CD14-positive monocyte (primary cell): ENCODE measurements around the gene BCCIP. TPM values are rescaled to one million over a fixed set of nuclear protein-coding genes. Genes with fewer than 3 reads are reported as not detected.

Source experiments
- DNase-seq, 3 donors: peaks; one replicate each; pipeline ENCODE4 v3.0.0-alpha.2; 2011 to 2022
- H2AFZ ChIP-seq: 2 replicates; pipeline ENCODE4 v1.6.0; 2012; ENCODE audit warnings: mild to moderate bottlenecking, low read depth, low read length, inconsistent platforms; ENCODE audit not compliant: insufficient read depth, poor library complexity, severe bottlenecking
- H3K27ac ChIP-seq, 2 donors: 1 replicate in 1 of 2; 2 replicates in 1 of 2; pipeline ENCODE4 v1.5.1; 2012 to 2013; ENCODE audit warnings: low read length in 2 of 2, control low read depth in 1 of 2, inconsistent platforms in 1 of 2, low read depth in 1 of 2, mild to moderate bottlenecking in 1 of 2
- H3K27me3 ChIP-seq, 2 donors: one replicate each; pipeline versions ENCODE4 v1.6.0 to v1.6.1; 2011 to 2013; ENCODE audit warnings: low read length in 2 of 2; ENCODE audit not compliant: control insufficient read depth in 2 of 2, insufficient read depth in 2 of 2
- H3K36me3 ChIP-seq, 2 donors: replicated peaks in 1 of 2; 1 replicate in 1 of 2; 2 replicates in 1 of 2; pipeline versions ENCODE4 v1.5.1 to v1.6.1; 2012 to 2013; ENCODE audit warnings: low read length in 2 of 2, control low read depth in 1 of 2, inconsistent platforms in 1 of 2, mild to moderate bottlenecking in 1 of 2; ENCODE audit not compliant: insufficient read depth in 2 of 2, control insufficient read depth in 1 of 2
- H3K4me1 ChIP-seq, 2 donors: 1 replicate in 1 of 2; 2 replicates in 1 of 2; pipeline versions ENCODE4 v1.5.1 to v1.6.1; 2012 to 2013; ENCODE audit warnings: low read length in 2 of 2, control low read depth in 1 of 2, inconsistent platforms in 1 of 2, mild to moderate bottlenecking in 1 of 2, moderate library complexity in 1 of 2; ENCODE audit not compliant: insufficient read depth in 2 of 2, control insufficient read depth in 1 of 2
- H3K4me2 ChIP-seq: replicated peaks from 2 replicates; pipeline ENCODE3; 2012; ENCODE audit warnings: low read length, moderate library complexity, mild to moderate bottlenecking; ENCODE audit not compliant: poor library complexity, severe bottlenecking; ENCODE audit errors: extremely low read depth
- H3K4me3 ChIP-seq, 3 experiments: fragments of 200-600 bp in 1 of 3; sonication (generic) in 1 of 3; replicated peaks in 1 of 3; 1 replicate in 2 of 3; 2 replicates in 1 of 3; pipeline ENCODE4 v1.5.1; 2011 to 2013; ENCODE audit warnings: low read length in 3 of 3, mild to moderate bottlenecking in 3 of 3, control low read depth in 2 of 3, low read depth in 2 of 3, inconsistent platforms in 1 of 3, moderate library complexity in 1 of 3
- H3K79me2 ChIP-seq: 2 replicates; pipeline ENCODE4 v1.6.0; 2012; ENCODE audit warnings: mild to moderate bottlenecking, control low read depth, inconsistent platforms, low read length, moderate library complexity; ENCODE audit not compliant: insufficient read depth
- H3K9ac ChIP-seq: 2 replicates; pipeline ENCODE4 v1.6.0; 2017; ENCODE audit warnings: low read length, mild to moderate bottlenecking; ENCODE audit not compliant: insufficient read depth, poor library complexity, severe bottlenecking
- H3K9me3 ChIP-seq, 2 donors: replicated peaks in 1 of 2; 1 replicate in 1 of 2; 2 replicates in 1 of 2; pipeline versions ENCODE4 v1.5.1 to v1.6.1; 2012 to 2013; ENCODE audit warnings: low read length in 2 of 2, control low read depth in 1 of 2; ENCODE audit not compliant: control insufficient read depth in 1 of 2, insufficient read depth in 1 of 2
- H4K20me1 ChIP-seq: 2 replicates; pipeline ENCODE4 v1.6.0; 2012; ENCODE audit warnings: mild to moderate bottlenecking, low read length, control low read depth, moderate library complexity; ENCODE audit not compliant: insufficient read depth
- H3K27ac Mint-ChIP-seq, 7 donors: one replicate each; pipeline ENCODE4 v1.8.0; 2020; ENCODE audit warnings: mild to moderate bottlenecking in 7 of 7, mixed read lengths in 7 of 7, moderate library complexity in 6 of 7, inconsistent platforms in 2 of 7
- H3K27me3 Mint-ChIP-seq, 3 donors: one replicate each; pipeline ENCODE4 v1.8.0; 2021 to 2022; ENCODE audit warnings: low read depth in 3 of 3, mild to moderate bottlenecking in 3 of 3, mixed read lengths in 3 of 3, moderate library complexity in 3 of 3, inconsistent platforms in 1 of 3
- H3K36me3 Mint-ChIP-seq, 2 donors: one replicate each; pipeline ENCODE4 v1.8.0; 2020; ENCODE audit warnings: mixed read lengths in 2 of 2, inconsistent platforms in 1 of 2, mild to moderate bottlenecking in 1 of 2
- H3K4me1 Mint-ChIP-seq: one replicate; pipeline ENCODE4 v1.8.0; 2020; ENCODE audit warnings: mild to moderate bottlenecking, mixed read lengths
- H3K4me3 Mint-ChIP-seq, 2 donors: one replicate each; pipeline ENCODE4 v1.8.0; 2020; ENCODE audit warnings: mild to moderate bottlenecking in 2 of 2, mixed read lengths in 2 of 2, moderate library complexity in 1 of 2
- H3K9me3 Mint-ChIP-seq, 7 donors: one replicate each; pipeline ENCODE4 v1.8.0; 2020 to 2022; ENCODE audit warnings: mixed read lengths in 7 of 7, mild to moderate bottlenecking in 6 of 7, moderate library complexity in 6 of 7, inconsistent platforms in 2 of 7
- WGBS: methylation state at CpG from one replicate; pipeline ENCODE4 v1.1.5; 2013; ENCODE audit warnings: missing lambda C conversion rate; ENCODE audit not compliant: insufficient coverage; 5-methylcytosine and 5-hydroxymethylcytosine counted together
- intact Hi-C, 2 donors: fragments of 100-400 bp; cut with micrococcal nuclease; formaldehyde crosslinking; loops; one replicate each; pipeline versions ENCODE4 v1.15.0 to v1.15.1; 2023
- polyA plus RNA-seq, 3 donors: library from polyadenylated mRNA; depleted of rRNA in 1 of 3; unstranded in 2 of 3; stranded (reverse) in 1 of 3; fragments of 300-500 nt in 2 of 3; fragments of >200 nt in 1 of 3; fragmentation: Illumina TruSeq in 2 of 3; gene quantifications; 1 replicate in 2 of 3; 2 replicates in 1 of 3; pipeline ENCODE4 v1.2.3, GENCODE V29; 2012 to 2021
- TF ChIP-seq, protein P1 (sequence below): fragments of 200-600 bp; IDR thresholded peaks from one replicate; pipeline ENCODE4 v1.8.0; 2022; ENCODE audit warnings: antibody characterized with exemption, mild to moderate bottlenecking

Gene BCCIP
- polyA plus RNA-seq, 3 donors, result 16.0 to 61.7 (median 59.3) TPM

DNA sequence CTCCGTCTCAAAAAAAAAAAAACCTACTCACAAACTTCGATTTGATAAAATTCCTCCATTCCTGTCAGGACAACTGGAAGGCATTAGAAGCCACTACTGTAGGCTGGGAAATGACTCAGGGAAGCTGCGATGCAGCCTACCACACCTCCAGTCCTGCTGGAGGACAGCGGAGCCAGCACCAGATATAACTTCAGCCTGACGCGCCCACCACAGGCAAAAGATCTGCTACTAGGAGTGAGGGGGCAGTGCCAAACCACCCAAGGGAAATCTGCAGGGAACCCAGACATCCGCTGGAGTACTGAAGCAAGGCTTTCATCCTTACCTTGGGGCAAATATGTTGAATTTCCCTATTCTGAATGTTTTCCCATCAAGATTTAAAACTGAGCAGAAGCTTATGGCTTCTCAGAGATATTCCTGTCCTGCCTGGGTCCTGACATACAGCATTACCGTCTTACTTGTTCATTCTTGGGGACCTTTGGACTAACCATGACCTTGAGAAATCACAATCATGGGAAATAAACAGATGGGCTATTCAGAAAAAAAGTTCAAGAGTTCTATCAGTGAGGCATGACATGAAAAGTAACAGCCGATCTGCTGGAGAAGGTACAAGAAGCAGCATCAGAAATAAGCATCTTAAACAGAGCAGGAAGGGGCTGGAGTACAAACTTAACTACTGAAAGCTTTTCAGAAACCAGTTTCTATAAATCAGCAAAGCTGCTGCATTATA, 20.4 kb downstream of the BCCIP start:
- Mint-ChIP-seq H3K9me3 (no peaks in the 10 kb centered on the region), H3K36me3 (peaks cover 63% of the 10 kb centered on the region in 2 donors), H3K27ac (peak overlapping the region in 1 of 7 donors; percentile 12), H3K4me3 (no peak overlapping the region), H3K4me1 (no peaks in the 10 kb centered on the region), H3K27me3 (peaks cover 0 to 4% (median 1%) of the 10 kb centered on the region in 3 donors)
- no peak overlapping the region for H3K4me2 ChIP-seq
- TF ChIP-seq, protein P1, sequence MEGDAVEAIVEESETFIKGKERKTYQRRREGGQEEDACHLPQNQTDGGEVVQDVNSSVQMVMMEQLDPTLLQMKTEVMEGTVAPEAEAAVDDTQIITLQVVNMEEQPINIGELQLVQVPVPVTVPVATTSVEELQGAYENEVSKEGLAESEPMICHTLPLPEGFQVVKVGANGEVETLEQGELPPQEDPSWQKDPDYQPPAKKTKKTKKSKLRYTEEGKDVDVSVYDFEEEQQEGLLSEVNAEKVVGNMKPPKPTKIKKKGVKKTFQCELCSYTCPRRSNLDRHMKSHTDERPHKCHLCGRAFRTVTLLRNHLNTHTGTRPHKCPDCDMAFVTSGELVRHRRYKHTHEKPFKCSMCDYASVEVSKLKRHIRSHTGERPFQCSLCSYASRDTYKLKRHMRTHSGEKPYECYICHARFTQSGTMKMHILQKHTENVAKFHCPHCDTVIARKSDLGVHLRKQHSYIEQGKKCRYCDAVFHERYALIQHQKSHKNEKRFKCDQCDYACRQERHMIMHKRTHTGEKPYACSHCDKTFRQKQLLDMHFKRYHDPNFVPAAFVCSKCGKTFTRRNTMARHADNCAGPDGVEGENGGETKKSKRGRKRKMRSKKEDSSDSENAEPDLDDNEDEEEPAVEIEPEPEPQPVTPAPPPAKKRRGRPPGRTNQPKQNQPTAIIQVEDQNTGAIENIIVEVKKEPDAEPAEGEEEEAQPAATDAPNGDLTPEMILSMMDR, result no peak
- H3K79me2 ChIP-seq, result no peaks in the 10 kb centered on the region
- H3K9ac ChIP-seq, result no peak overlapping the region
- no peak overlapping the region for H3K4me3 ChIP-seq
- 98% methylated on average over 8 of the region's 9 CpGs for WGBS
- H3K36me3 ChIP-seq, result peaks cover 46 to 97% of the 10 kb centered on the region in 2 donors
- H4K20me1 ChIP-seq, result no peaks in the 10 kb centered on the region
- intact Hi-C loops, result no loop called here
- no peak overlapping the region for H3K27ac ChIP-seq
- no peaks in the 10 kb centered on the region for H3K27me3 ChIP-seq
- no peaks in the 10 kb centered on the region for H3K4me1 ChIP-seq
- DNase-seq, result no peak
- no peak overlapping the region for H2AFZ ChIP-seq
- no peaks in the 10 kb centered on the region for H3K9me3 ChIP-seq

GRCh38 chr10:125844751-125845221, 21.4 kb downstream of the BCCIP start:
- Histone ChIP-seq H3K79me2 (no peaks in the 10 kb centered on the region), H3K4me3 (no peak overlapping the region), H3K27me3 (no peaks in the 10 kb centered on the region), H4K20me1 (no peaks in the 10 kb centered on the region), H3K4me1 (no peaks in the 10 kb centered on the region), H3K36me3 (peaks cover 38 to 97% of the 10 kb centered on the region in 2 donors), H2AFZ (no peak overlapping the region), H3K27ac (no peak overlapping the region), H3K9me3 (no peaks in the 10 kb centered on the region), H3K4me2 (no peak overlapping the region), H3K9ac (no peak overlapping the region)
- Mint-ChIP-seq H3K9me3 (no peaks in the 10 kb centered on the region), H3K36me3 (peaks cover 60 to 61% of the 10 kb centered on the region in 2 donors), H3K4me3 (no peak overlapping the region), H3K27me3 (peaks cover 0 to 2% (median 1%) of the 10 kb centered on the region in 3 donors), H3K27ac (no peak overlapping the region), H3K4me1 (no peaks in the 10 kb centered on the region)
- WGBS, result no CpG with 5 or more reads among the region's 7 CpGs
- intact Hi-C loops, result no loop called here
- TF ChIP-seq, protein P1, result no peak
- DNase-seq, result no peak
